HFF-Myc (cell line): ENCODE results near the gene TRPM1.
"Not testable (repeated sequence)": the region's sequence is repeated elsewhere in the genome, so short reads cannot be mapped to it uniquely, and the experiment has no call there.

Experiments
- DNase-seq: peaks from one replicate; pipeline ENCODE4 v3.0.0-alpha.2; 2011; ENCODE audit warnings: low read depth; ENCODE audit errors: extremely low read depth
- H3K4me3 ChIP-seq: replicated peaks from 2 replicates; pipeline ENCODE4 v1.5.1; 2011; ENCODE audit warnings: low read depth, mild to moderate bottlenecking, control low read depth, low read length
- TF ChIP-seq, protein P1 (sequence below): IDR thresholded peaks from 2 replicates; pipeline ENCODE4 v1.5.1; 2012; ENCODE audit warnings: mild to moderate bottlenecking, low read depth, low read length, control low read depth; ENCODE audit errors: missing control alignments

The TRPM1 gene

DNA sequence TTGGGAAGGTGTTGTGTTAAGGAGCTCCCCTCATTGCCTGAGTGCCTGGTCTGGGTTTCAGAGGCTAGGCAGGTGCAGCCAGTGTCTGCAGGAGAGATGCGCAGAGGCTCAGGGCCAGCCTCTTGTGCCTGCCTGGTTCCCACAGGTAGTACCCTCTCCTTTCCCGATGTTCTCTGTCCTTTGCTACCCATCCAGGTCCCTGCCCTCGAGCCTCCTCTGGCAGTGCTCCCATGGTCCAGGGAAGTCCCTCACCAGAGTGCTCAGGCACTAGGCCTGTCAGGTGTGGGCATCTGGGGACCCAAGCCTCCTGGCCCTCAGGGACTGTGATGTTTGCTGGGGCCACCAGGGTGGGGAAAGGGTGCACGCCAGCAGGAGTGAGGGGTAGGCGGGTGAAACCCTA lies 5.0 kb downstream of the TRPM1 start:
- H3K4me3 ChIP-seq: no peak overlapping the region
- no peak for DNase-seq
- TF ChIP-seq, protein P1, sequence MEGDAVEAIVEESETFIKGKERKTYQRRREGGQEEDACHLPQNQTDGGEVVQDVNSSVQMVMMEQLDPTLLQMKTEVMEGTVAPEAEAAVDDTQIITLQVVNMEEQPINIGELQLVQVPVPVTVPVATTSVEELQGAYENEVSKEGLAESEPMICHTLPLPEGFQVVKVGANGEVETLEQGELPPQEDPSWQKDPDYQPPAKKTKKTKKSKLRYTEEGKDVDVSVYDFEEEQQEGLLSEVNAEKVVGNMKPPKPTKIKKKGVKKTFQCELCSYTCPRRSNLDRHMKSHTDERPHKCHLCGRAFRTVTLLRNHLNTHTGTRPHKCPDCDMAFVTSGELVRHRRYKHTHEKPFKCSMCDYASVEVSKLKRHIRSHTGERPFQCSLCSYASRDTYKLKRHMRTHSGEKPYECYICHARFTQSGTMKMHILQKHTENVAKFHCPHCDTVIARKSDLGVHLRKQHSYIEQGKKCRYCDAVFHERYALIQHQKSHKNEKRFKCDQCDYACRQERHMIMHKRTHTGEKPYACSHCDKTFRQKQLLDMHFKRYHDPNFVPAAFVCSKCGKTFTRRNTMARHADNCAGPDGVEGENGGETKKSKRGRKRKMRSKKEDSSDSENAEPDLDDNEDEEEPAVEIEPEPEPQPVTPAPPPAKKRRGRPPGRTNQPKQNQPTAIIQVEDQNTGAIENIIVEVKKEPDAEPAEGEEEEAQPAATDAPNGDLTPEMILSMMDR: no peak

DNA sequence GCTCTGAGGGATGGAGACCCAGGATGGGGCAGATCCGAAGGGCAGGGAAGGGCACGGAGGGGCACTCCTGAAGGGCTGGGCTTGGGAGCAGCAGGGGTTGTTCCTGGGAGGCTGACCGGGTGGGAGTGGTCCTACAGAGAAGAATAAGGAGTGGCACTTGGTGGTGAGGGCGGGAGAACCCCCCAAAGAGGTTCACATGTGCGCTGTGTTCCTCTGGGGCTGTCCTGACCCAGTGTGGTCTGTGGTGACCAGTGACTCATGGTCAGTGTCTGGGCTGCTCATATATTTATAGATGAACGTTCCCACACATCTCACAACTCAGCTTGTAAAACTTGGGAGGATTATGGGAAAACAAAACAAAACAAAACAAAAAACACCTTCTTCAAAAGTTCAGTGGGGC lies 10.0 kb downstream of the TRPM1 start:
- H3K4me3 ChIP-seq: no peak overlapping the region
- DNase-seq: peak; percentile 40
- TF ChIP-seq, protein P1: no peak

DNA sequence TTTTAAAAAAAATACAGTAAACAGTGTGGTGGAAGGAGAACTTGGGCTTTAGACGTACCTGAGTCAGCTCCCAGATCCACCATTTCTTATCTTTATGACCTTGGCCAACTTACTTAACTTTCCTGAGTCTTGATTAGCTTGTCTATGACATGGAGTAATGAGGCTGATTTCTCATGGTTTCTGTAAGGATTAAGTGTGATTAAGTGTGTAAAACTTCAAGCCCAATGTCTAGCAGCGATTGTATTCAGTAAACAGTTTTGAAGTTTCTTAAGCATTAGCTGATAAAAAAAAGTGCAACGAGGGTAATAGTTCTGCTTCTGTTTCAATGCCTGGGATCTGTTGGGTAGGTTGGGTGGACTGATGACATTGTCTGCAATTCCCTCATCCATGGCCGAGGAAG lies 10.8 kb downstream of the TRPM1 start:
- TF ChIP-seq, protein P1: no peak
- no peak for DNase-seq
- H3K4me3 ChIP-seq: no peak overlapping the region

DNA sequence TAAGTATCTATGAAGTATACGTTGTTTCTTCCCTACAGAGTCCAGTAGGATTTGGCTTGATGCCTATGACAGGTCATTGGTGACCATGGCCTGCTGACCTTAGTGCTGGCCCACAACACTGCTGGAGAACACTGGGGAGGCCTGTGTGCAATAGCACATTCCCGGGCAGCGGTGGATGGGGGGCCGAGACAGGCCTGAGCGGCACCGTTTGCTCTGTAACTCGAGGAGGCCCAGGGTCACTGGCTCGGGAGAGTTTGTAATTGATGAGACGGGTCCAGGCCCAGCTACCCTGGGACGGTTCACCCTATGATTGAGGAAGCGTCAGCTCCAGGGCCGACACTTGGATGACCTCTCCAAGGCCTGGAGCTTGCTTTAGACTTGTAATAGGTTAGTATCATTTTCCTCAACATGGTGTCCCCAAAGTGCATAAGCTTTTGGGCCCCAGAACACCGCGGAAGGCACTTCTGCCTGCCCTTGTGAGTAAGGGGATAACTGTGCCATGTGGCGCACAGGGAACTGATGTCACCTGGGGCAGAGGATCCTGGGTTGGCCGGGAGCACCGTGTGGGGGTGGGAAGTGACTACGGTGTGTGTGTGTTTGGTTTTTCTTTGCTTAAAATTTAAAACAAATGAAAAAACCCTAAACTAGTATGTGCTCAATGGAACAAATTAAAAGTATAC lies 12.0 kb downstream of the TRPM1 start:
- no peak overlapping the region for H3K4me3 ChIP-seq
- TF ChIP-seq, protein P1: no peak

DNA sequence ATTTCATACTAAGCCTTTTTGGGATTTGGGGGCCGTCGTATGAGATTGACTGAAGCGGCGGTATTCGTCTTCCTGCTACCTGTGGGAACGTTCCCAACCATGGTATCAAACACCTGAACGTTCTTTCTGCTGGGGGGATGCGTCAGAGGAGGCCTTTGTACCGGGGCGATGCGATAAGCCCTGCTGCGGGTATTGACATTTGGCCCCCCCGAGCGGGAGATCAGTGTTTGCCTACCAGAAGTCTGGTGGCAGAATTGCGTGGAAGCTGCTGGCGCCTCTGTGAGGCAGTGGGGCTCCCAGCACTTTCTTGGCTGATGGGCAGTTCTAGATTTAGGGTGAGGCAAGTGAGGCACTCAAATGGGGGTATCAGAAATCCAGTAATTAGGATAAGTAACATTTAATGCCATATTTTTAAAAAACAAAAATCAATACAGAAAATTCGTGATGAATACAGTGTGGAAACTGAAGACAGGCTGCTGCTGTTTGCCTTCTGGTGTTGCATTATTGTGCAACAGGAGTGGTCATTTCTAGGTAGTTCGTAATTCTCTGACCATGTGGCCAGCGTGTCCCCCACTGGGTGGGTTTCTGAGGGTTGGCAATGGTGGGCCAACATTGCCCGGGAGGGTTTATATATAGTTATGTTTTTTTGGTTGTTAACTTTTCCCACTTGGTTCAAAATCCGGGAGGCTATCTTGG lies 12.7 kb downstream of the TRPM1 start:
- H3K4me3 ChIP-seq: no peak overlapping the region
- no peak for DNase-seq
- TF ChIP-seq, protein P1: no peak

More for the DNA sequence above, 12.0 kb downstream of the TRPM1 start:
- no peak for DNase-seq

DNA sequence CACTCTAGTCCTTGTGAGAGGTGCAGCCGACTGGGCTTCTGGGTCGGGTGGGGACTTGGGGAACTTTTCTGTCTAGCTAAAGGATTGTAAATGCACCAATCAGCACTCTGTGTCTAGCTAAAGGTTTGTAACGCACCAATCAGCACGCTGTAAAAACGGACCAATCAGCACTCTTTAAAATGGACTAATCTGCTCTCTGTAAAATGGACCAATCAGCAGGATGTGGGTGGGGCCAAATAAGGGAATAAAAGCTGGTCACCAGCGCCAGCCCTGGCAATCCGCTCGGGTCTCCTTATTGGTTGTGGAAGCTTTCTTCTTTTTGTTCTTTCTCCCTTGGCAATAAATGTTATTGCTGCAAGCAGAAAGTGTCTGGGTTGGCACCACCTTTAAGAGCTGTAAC lies 13.5 kb downstream of the TRPM1 start:
- DNase-seq, H3K4me3 ChIP-seq: not testable (repeated sequence)

DNA sequence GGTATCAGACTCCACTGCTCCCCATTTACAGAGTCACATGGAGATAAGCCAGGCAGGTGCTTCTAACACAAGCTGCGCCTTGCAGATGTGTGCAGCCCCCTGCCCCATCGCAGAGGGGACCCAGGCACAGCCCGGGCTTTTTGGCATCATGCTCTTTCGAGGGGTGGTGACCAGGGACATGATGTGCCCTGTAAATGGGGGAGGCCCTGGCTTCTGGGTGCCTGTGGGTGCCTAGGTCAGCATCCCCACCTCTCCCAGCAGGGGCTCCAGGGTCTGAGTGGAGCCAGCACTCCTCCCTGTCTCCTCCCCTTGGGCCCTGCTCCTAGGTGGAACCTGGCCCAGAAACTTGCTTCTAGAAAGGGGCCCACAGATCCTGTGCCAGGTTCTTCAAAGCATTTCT lies 15.2 kb downstream of the TRPM1 start:
- no peak overlapping the region for H3K4me3 ChIP-seq
- no peak for DNase-seq
- TF ChIP-seq, protein P1: no peak
